IPS-11a (cell line): ENCODE results near the gene ETF1.

Experiments
- H3K4me3 ChIP-seq: one replicate; pipeline ENCODE4 v1.5.1; 2013; ENCODE audit warnings: low read depth, low read length, control low read depth

Gene ETF1

GRCh38 chr5:138465261-138466124 is 77.5 kb downstream of the ETF1 start, which contains the start of gene EGR1:
TSS of gene EGR1 (plus strand) at chr5:138465479. CDS start at chr5:138465762, 283 bp downstream.
- H3K4me3 ChIP-seq, result peak within 1 kb of the TSS; percentile 85

- H3K4me3 ChIP-seq, result peak overlapping the region; percentile 85
These were observed 78.4 kb downstream of the ETF1 start for GRCh38 chr5:138464388-138465260.

DNA sequence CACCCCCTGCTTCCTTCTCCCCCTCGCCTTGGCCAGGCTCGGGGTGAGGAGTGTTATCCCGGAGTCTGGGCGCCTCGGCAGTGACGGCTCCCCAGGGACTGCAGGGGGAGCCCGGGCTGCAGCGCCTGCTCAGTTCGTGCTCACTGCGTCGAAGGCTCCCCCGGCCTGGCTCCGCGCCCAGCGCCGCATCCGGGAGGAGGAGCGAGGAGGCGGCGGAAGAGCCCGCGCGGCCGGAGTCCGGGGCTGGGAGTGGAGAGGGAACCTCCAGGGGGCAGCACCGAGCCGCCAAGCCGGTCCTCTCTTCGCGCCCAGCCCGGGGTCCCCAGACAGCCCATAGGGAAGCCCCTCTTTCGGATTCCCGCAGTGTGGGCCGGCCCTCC is 79.0 kb downstream of the ETF1 start:
- peak overlapping the region; percentile 85 for H3K4me3 ChIP-seq

- H3K4me3 ChIP-seq, result peak overlapping the region; percentile 44
These were observed 79.5 kb downstream of the ETF1 start for GRCh38 chr5:138463419-138464007.

DNA sequence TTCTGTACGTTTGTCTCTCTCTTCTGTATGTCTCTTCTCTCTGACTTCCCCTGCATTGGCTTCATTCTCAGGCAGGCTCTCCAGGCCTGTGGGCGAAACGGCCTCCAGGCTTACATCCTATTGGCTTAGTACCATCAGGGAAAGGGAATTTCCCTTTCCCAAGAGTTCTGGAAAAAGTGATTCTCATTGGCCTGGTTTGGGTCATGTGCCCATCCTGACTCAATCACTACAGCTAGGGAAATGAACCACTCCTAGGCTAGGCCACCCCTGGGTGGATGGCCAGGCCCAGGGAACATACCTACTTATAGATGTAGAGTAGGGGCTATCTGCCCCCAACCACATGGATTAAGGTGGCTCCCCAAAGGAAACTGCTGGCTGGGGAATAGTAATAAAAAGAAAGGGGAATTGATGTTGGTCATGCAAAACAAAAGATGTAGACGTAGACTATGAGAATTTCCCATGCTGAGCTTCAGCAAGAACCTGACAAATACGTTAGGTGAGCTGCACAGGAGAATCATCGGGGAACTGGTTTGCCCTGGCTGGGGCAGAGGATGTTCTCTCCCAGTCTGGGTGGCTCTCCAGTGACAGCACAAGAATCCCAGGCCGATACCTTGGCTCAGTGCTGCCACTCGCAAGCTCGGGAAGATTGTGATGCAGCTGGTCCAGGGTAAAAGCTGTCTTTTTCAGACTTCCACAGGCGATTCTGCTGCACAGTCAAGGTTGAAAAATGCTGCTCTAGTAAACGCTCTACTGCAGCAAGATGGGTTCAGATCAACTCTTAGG is 81.5 kb downstream of the ETF1 start:
- H3K4me3 ChIP-seq, result no peak overlapping the region

GRCh38 chr5:138460032-138460693 is 82.9 kb downstream of the ETF1 start:
- H3K4me3 ChIP-seq, result no peak overlapping the region

DNA sequence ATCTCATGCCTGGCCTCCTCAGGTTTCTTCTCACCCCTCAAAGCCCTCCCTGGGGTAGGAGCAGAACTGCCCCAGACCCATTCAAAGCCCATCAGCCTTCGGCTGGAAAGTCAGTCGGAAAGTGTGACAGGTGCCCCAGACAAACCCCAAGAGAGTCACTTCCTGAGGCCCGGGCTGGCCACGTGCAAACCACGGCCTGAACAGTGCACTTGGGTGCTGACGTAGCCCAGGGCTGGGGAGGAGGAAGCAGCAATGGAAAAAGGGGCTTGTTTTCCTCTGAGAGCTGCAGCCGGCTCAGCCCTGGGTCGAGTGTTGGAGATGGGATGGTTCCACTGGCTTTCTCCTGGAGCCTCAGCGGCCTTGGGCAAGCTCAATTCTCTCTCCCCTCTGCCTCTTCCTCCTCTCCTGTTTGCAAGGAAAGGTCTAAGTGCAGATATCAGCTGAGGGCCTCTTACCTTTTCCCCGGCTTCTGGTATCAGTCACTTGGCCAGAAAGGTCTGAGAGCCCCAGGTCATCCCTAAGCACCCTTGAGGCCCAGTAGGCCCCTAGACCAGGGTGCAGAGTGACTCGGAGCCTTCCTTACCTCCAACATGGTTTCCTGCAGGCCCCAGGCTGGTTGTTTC is 83.6 kb downstream of the ETF1 start:
- H3K4me3 ChIP-seq, result no peak overlapping the region

DNA sequence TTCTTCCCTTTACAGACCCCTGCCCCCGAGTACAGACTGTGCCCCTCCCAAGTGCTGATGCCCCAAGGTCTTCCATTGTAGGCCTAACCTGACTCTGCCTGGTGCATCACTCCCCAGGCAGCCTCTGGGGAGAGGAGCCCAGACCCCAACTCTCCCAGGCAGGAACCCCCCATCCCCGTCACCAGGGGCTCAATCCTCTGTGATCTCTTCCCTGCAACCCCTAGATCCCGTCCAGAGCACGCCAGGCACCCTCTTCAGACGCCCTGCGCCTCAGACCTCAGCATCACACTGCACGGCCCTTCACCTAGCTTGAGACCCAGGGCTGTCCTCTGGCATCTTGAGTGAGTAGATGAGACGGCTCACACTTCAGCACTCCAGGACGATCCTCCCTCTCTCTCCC is 84.2 kb downstream of the ETF1 start:
- no peak overlapping the region for H3K4me3 ChIP-seq

GRCh38 chr5:138458384-138458783 is 84.7 kb downstream of the ETF1 start:
- H3K4me3 ChIP-seq, result no peak overlapping the region

DNA sequence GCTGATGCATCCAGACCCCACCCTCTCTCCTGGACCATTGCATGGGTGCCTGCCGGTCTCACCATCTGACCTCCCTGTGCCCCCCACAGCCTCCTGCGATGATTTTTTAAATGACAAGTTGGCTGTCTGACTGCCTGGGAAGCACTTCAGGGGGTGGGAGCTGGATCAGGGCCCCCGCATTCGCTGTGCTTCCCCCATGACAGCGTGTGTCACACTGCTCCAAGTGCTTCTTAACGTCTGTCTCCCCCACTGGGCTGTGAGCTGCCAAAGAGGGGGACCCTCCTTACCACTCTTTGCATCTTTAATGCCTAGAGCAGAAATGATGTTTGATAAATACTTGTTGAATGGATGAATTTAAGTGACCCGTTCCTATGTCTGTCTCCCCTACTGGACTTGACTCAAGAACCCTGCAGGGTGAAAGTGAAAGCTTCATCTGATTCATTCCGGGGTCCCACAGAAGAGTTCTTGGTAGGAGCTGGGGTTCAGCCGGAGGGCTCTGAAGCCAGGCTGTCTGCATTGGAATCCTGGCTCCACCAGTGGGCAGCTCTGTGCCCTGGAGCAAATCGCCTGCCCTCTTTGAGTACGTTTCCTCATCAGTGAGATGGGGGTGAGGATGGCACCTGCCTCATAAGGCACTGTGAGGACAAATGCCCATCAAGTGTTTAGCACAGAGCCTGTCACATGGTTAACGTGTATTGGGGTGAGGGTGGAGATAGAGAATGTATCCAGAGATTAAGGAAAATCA is 85.3 kb downstream of the ETF1 start:
- no peak overlapping the region for H3K4me3 ChIP-seq
